Gastrocnemius medialis (tissue), 4 donors: ENCODE results near the gene MED25.

Experiments used
- CTCF ChIP-seq, 5 experiments: fragments of 450-650 bp in 3 of 5; fragments of 200-600 bp in 2 of 5; sonication (generic) in 2 of 5; IDR thresholded peaks in 4 of 5; conservative IDR thresholded peaks in 1 of 5; 1 replicate in 4 of 5; 2 replicates in 1 of 5; pipeline ENCODE4 v1.5.1; 2016 to 2019; ENCODE audit warnings: antibody characterized with exemption in 5 of 5, mild to moderate bottlenecking in 3 of 5, moderate library complexity in 3 of 5
- POLR2A ChIP-seq, 2 donors: fragments of 450-650 bp; IDR thresholded peaks; one replicate each; pipeline ENCODE4 v1.6.1; 2017; ENCODE audit warnings: antibody characterized with exemption in 2 of 2, mild to moderate bottlenecking in 2 of 2, moderate library complexity in 2 of 2

GRCh38 chr19:49884760-49885159 is 66.7 kb downstream of the MED25 start:
- TF ChIP-seq CTCF (IDR thresholded peaks at IDR 0.05 in 4 of 5, conservative IDR thresholded peaks at IDR 0.05 in 1 of 5) (no peak), POLR2A (IDR thresholded peaks at IDR 0.05) (no peak)
